Keratinocyte (primary cell): ENCODE measurements around the gene DGAT2L6. TPM values are rescaled to one million over a fixed set of nuclear protein-coding genes. Genes with fewer than 3 reads are reported as not detected.

Experiments used
- DNase-seq: peaks from one replicate; pipeline ENCODE4 v3.0.0-alpha.2; 2011; ENCODE audit warnings: low read depth, missing footprints, low spot score
- FAIRE-seq: peaks from 2 replicates; lab custom pipeline; 2011; peaks lifted over from hg19 to GRCh38; lab: Jason Lieb, UNC
- H2AFZ ChIP-seq: 2 replicates; pipeline ENCODE4 v1.6.0; 2012; ENCODE audit warnings: low read length, control low read depth, inconsistent platforms; ENCODE audit not compliant: control insufficient read depth
- H3K27ac ChIP-seq: 2 replicates; pipeline ENCODE4 v1.5.1; 2011; ENCODE audit warnings: low read length; ENCODE audit not compliant: control insufficient read depth, insufficient read depth
- H3K27me3 ChIP-seq: 3 replicates; pipeline ENCODE4 v1.6.0; 2011; ENCODE audit warnings: low read length; ENCODE audit not compliant: control insufficient read depth, insufficient read depth; ENCODE audit errors: extremely low read depth
- H3K36me3 ChIP-seq, 2 experiments: 2 replicates in 1 of 2; 3 replicates in 1 of 2; pipeline ENCODE4 v1.5.1; 2011; ENCODE audit warnings: low read length in 2 of 2, mild to moderate bottlenecking in 1 of 2; ENCODE audit not compliant: control insufficient read depth in 2 of 2, insufficient read depth in 2 of 2; ENCODE audit errors: extremely low read depth in 1 of 2
- H3K4me1 ChIP-seq: 3 replicates; pipeline ENCODE4 v1.5.1; 2011; ENCODE audit warnings: low read length; ENCODE audit not compliant: control insufficient read depth, insufficient read depth; ENCODE audit errors: extremely low read depth
- H3K4me2 ChIP-seq: 3 replicates; pipeline ENCODE4 v1.6.0; 2011; ENCODE audit warnings: low read depth, low read length; ENCODE audit not compliant: control insufficient read depth, insufficient read depth; ENCODE audit errors: extremely low read depth
- H3K4me3 ChIP-seq, 3 experiments: fragments of 200-600 bp in 1 of 3; sonication (generic) in 1 of 3; 2 replicates in 2 of 3; 3 replicates in 1 of 3; pipeline ENCODE4 v1.5.1; 2011 to 2016; ENCODE audit warnings: low read length in 3 of 3, mild to moderate bottlenecking in 3 of 3, control low read depth in 2 of 3, inconsistent platforms in 1 of 3, low read depth in 1 of 3, mixed read lengths in 1 of 3, mixed run types in 1 of 3, moderate library complexity in 1 of 3; ENCODE audit not compliant: control insufficient read depth in 2 of 3, insufficient read depth in 2 of 3; ENCODE audit errors: extremely low read depth in 1 of 3
- H3K79me2 ChIP-seq: 2 replicates; pipeline ENCODE4 v1.6.0; 2012; ENCODE audit warnings: low read length; ENCODE audit not compliant: control insufficient read depth, insufficient read depth
- H3K9ac ChIP-seq: 3 replicates; pipeline ENCODE4 v1.6.0; 2011; ENCODE audit warnings: low read length; ENCODE audit not compliant: control insufficient read depth, insufficient read depth; ENCODE audit errors: extremely low read depth
- H3K9me1 ChIP-seq: 3 replicates; pipeline ENCODE4 v1.6.0; 2011; ENCODE audit warnings: low read length; ENCODE audit not compliant: control insufficient read depth, insufficient read depth; ENCODE audit errors: extremely low read depth
- H3K9me3 ChIP-seq: 2 replicates; pipeline ENCODE4 v1.5.1; 2012; ENCODE audit warnings: low read depth, low read length; ENCODE audit not compliant: control insufficient read depth
- H4K20me1 ChIP-seq: 3 replicates; pipeline ENCODE4 v1.6.0; 2011; ENCODE audit warnings: low read length; ENCODE audit not compliant: control insufficient read depth, insufficient read depth; ENCODE audit errors: extremely low read depth
- EZH2 ChIP-seq: IDR thresholded peaks from one replicate; pipeline ENCODE4 v1.6.1; 2012; ENCODE audit warnings: inconsistent platforms, mild to moderate bottlenecking, low read length, moderate library complexity
- dilution Hi-C: fragments of 300-500 bp; cut with MboI; formaldehyde crosslinking; loops from one replicate; pipeline ENCODE4 v1.7.0; 2020; ENCODE audit warnings: low sequenced_read_pairs; ENCODE audit not compliant: extremely low pct_ligation_motif_present
- polyA plus RNA-seq, 5 experiments: library from polyadenylated mRNA; depleted of rRNA in 3 of 5; stranded (reverse) in 3 of 5; stranded (forward) in 1 of 5; unstranded in 1 of 5; fragments of >200 nt; gene quantifications; 1 replicate in 1 of 5; 2 replicates in 3 of 5; 3 replicates in 1 of 5; pipeline versions ENCODE4 v1.2.1 to v1.2.3, GENCODE V29; 2011 to 2012; ENCODE audit warnings: missing spikeins in 2 of 5, low read depth in 1 of 5, low replicate concordance in 1 of 5
- TF ChIP-seq, protein P1 (sequence below), 3 experiments: IDR thresholded peaks in 1 of 3; conservative IDR thresholded peaks in 1 of 3; optimal IDR thresholded peaks in 1 of 3; 2 replicates in 2 of 3; 3 replicates in 1 of 3; pipeline versions ENCODE3 to v1.5.1; 2011; ENCODE audit warnings: low read length in 3 of 3, mild to moderate bottlenecking in 3 of 3, moderate library complexity in 2 of 3, control low read depth in 1 of 3, inconsistent platforms in 1 of 3; ENCODE audit not compliant: insufficient read depth in 2 of 3; ENCODE audit errors: extremely low read depth in 1 of 3

Gene DGAT2L6
- polyA plus RNA-seq, 1 donor (not counting 4 experiments of a cell fraction or from before 2014, with no cell fraction given) = not detected

DNA sequence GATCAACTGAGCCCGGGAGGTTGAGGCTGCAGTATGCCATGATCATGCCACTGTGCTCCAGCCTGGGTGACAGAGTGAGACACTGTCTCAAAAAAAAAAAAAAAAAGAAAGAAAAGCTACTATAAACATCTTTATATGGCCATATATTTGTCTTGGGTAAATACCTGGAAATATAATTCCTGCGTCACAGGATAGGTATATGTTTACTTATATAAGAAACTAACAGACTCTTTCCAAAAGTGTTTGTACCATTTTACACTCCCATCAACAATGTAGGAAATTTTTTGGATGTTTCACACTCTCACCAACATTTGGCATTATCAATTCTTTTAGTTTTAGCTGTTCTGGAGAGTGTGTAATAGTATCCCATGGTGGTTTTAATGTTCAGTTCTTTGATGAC, 70.0 kb downstream of the DGAT2L6 start:
- no peaks in the 10 kb centered on the region for H3K27me3 ChIP-seq
- no peaks in the 10 kb centered on the region for H3K79me2 ChIP-seq
- H3K4me2 ChIP-seq = no peak overlapping the region
- H3K9ac ChIP-seq = no peak overlapping the region
- no peaks in the 10 kb centered on the region for H3K4me1 ChIP-seq
- H3K4me3 ChIP-seq = no peak overlapping the region
- H3K9me1 ChIP-seq = no peaks in the 10 kb centered on the region
- dilution Hi-C loops = no loop called here
- H2AFZ ChIP-seq = no peak overlapping the region
- H4K20me1 ChIP-seq = no peaks in the 10 kb centered on the region
- no peaks in the 10 kb centered on the region for H3K36me3 ChIP-seq
- no peaks in the 10 kb centered on the region for H3K9me3 ChIP-seq
- FAIRE-seq (no peak), DNase-seq (no peak)
- H3K27ac ChIP-seq = no peak overlapping the region
- TF ChIP-seq, protein P1, sequence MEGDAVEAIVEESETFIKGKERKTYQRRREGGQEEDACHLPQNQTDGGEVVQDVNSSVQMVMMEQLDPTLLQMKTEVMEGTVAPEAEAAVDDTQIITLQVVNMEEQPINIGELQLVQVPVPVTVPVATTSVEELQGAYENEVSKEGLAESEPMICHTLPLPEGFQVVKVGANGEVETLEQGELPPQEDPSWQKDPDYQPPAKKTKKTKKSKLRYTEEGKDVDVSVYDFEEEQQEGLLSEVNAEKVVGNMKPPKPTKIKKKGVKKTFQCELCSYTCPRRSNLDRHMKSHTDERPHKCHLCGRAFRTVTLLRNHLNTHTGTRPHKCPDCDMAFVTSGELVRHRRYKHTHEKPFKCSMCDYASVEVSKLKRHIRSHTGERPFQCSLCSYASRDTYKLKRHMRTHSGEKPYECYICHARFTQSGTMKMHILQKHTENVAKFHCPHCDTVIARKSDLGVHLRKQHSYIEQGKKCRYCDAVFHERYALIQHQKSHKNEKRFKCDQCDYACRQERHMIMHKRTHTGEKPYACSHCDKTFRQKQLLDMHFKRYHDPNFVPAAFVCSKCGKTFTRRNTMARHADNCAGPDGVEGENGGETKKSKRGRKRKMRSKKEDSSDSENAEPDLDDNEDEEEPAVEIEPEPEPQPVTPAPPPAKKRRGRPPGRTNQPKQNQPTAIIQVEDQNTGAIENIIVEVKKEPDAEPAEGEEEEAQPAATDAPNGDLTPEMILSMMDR (optimal IDR thresholded peaks at IDR 0.05 in 1 of 3, IDR thresholded peaks at IDR 0.05 in 1 of 3, conservative IDR thresholded peaks at IDR 0.05 in 1 of 3; ENCODE audit: extremely low read depth in 1 of 3, insufficient read depth in 2 of 3, low read length in 3 of 3) = no peak
- no peak for TF ChIP-seq EZH2

DNA sequence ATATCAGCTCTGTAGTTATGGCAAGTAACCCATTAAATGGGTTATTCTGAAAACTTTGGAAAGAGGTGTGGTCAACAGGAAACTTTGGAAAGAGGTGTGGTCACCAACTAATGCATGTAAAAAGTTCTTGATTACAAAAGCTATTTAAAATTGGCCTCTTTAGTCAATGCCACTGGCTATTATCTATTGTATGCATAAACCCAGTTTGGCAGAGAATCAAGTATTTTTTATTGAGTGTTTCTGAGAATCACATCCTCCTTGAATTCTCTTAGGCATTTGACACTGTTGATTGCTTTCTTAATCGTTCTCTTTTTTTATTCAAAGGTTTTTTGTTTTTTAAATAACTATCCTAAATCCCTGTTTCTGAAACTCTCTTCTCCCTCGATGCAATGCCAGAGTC, 75.2 kb downstream of the DGAT2L6 start:
- dilution Hi-C loops = no loop called here
- H3K9me1 ChIP-seq = no peaks in the 10 kb centered on the region
- H3K27me3 ChIP-seq = no peaks in the 10 kb centered on the region
- peaks cover 18% of the 10 kb centered on the region for H3K4me1 ChIP-seq
- H3K79me2 ChIP-seq = no peaks in the 10 kb centered on the region
- H2AFZ ChIP-seq = no peak overlapping the region
- no peak overlapping the region for H3K9ac ChIP-seq
- H3K27ac ChIP-seq = no peak overlapping the region
- DNase-seq = no peak
- H3K9me3 ChIP-seq = no peaks in the 10 kb centered on the region
- no peaks in the 10 kb centered on the region for H4K20me1 ChIP-seq
- no peak for FAIRE-seq
- H3K4me2 ChIP-seq = no peak overlapping the region
- no peaks in the 10 kb centered on the region for H3K36me3 ChIP-seq
- no peak for TF ChIP-seq EZH2
- TF ChIP-seq, protein P1 (optimal IDR thresholded peaks at IDR 0.05 in 1 of 3, IDR thresholded peaks at IDR 0.05 in 1 of 3, conservative IDR thresholded peaks at IDR 0.05 in 1 of 3; ENCODE audit: extremely low read depth in 1 of 3, insufficient read depth in 2 of 3, low read length in 3 of 3) = no peak
- H3K4me3 ChIP-seq = no peak overlapping the region
